Neural progenitor cell (in vitro differentiated cells): Measurements from ENCODE around the gene LPIN1.

Source experiments
- CTCF ChIP-seq: fragments of 200-600 bp; sonication (generic); IDR thresholded peaks from 2 replicates; pipeline ENCODE4 v1.5.1; 2017; ENCODE audit warnings: antibody characterized with exemption, mild to moderate bottlenecking
- EZH2 ChIP-seq: fragments of 200-600 bp; sonication (generic); IDR thresholded peaks from 2 replicates; pipeline ENCODE4 v1.6.1; 2017; ENCODE audit warnings: antibody characterized with exemption, mild to moderate bottlenecking, moderate library complexity
- EZH2phosphoT487 ChIP-seq: fragments of 200-600 bp; sonication (generic); IDR thresholded peaks from 2 replicates; pipeline ENCODE4 v1.6.1; 2017; ENCODE audit warnings: antibody characterized with exemption

GRCh38 chr2:11788461-11789124 lies 42.2 kb downstream of the LPIN1 start:
- no peak for TF ChIP-seq CTCF
- no peak for TF ChIP-seq EZH2phosphoT487
- TF ChIP-seq EZH2: no peak
